Pancreas (tissue), 10 donors: Measurements from ENCODE around the gene CASP14. TPM values are rescaled to one million over a fixed set of nuclear protein-coding genes. Genes with fewer than 3 reads are reported as not detected.
"Not testable (repeated sequence)": the region's sequence is repeated elsewhere in the genome, so short reads cannot be mapped to it uniquely, and the experiment has no call there.

Source experiments
- ATAC-seq, 4 donors: fragments of 200-7000 bp; cut with Tn5 transposase; one replicate each; pipeline versions ENCODE4 v1.8.0 to v1.9.1; 2020; ENCODE audit warnings: mild to moderate bottlenecking in 4 of 4, moderate library complexity in 4 of 4
- DNase-seq, 6 donors: peaks; one replicate each; pipeline ENCODE4 v3.0.0-alpha.2; 2020
- FAIRE-seq: peaks from 2 replicates; lab custom pipeline; 2012; peaks lifted over from hg19 to GRCh38; lab: Jason Lieb, UNC
- H3K27ac ChIP-seq, 4 donors: fragments of 200-600 bp; sonication (generic); 1 replicate in 3 of 4; 2 replicates in 1 of 4; pipeline versions ENCODE4 v1.5.0 to v1.8.0; 2020
- H3K27me3 ChIP-seq, 4 donors: fragments of 200-600 bp; one replicate each; pipeline ENCODE4 v1.8.0; 2021
- H3K36me3 ChIP-seq, 3 donors: fragments of 200-600 bp; sonication (generic) in 1 of 3; one replicate each; pipeline versions ENCODE4 v1.5.0 to v1.8.0; 2020 to 2021
- H3K4me1 ChIP-seq, 3 donors: fragments of 200-600 bp; one replicate each; pipeline ENCODE4 v1.8.0; 2021
- H3K4me3 ChIP-seq, 4 donors: fragments of 200-600 bp; sonication (generic) in 2 of 4; one replicate each; pipeline versions ENCODE4 v1.5.0 to v1.8.0; 2020 to 2021
- H3K9me3 ChIP-seq, 4 donors: fragments of 200-600 bp; one replicate each; pipeline ENCODE4 v1.8.0; 2021
- CTCF ChIP-seq, 4 donors: fragments of 200-600 bp; sonication (generic) in 3 of 4; IDR thresholded peaks; one replicate each; pipeline versions ENCODE4 v1.5.0 to v1.8.0; 2021; ENCODE audit warnings: antibody characterized with exemption in 4 of 4
- WGBS, 2 donors: extraction: QIAGEN DNeasy Blood & Tissue Kit; methylation state at CpG; one replicate each; pipeline ENCODE4 v1.1.7; 2013; 5-methylcytosine and 5-hydroxymethylcytosine counted together
- intact Hi-C, 3 donors: fragments of 100-400 bp; cut with DNase I; formaldehyde crosslinking; loops; one replicate each; pipeline versions ENCODE4 v1.11.1 to v1.14.2; 2022
- polyA plus RNA-seq, 2 donors: library from polyadenylated mRNA; stranded (reverse); fragments of 200-250 nt; gene quantifications; one replicate each; pipeline ENCODE4 v1.2.3, GENCODE V29; 2013
- total RNA-seq, 6 donors: library from RNA; stranded (reverse); fragmentation: NEBNext Ultra II Directional in 4 of 6; extraction: Animal tissue kit (Norgen Biotek cat#: 25700) in 4 of 6; gene quantifications; one replicate each; pipeline versions ENCODE4 v1.2.1 to v1.2.4, GENCODE V29; 2021 to 2023
- donor health status: healthy with polysubstance abuse.
- donor health status: DM: no; HTN: no; CAD: no; lungs with moderate emphysema.
- donor health status: DM: no; HTN: no; CAD: no.
- donor health status: control.
- donor health status: control.
- donor health status: Bipolar disorder and iron deficiency.
- donor health status: DM: yes; HTN: yes; CAD: no.
- donor health status: DM: no; HTN: no; CAD: no.
- donor health status: DM: no; HTN: no; CAD: no.
- donor health status: DM: yes; HTN: yes; CAD: no.

Gene CASP14
- total and polyA plus RNA-seq, 8 donors, result 0.04 to 0.73 (median 0.14) TPM; not detected in 3

- H3K27me3 ChIP-seq, result no peaks in the 10 kb centered on the region
- 74 to 82% methylated on average over 2 of the region's 2 CpGs for WGBS, 2 donors
- ATAC-seq (no peak), FAIRE-seq (no peak), DNase-seq (no peak)
- H3K4me1 ChIP-seq, result peaks cover 0 to 2% (median 0%) of the 10 kb centered on the region in 3 donors
- no peak for TF ChIP-seq CTCF (IDR thresholded peaks at IDR 0.05)
- no peaks in the 10 kb centered on the region for H3K36me3 ChIP-seq
- H3K4me3 ChIP-seq, result no peak overlapping the region
- H3K27ac ChIP-seq, result no peak overlapping the region
- intact Hi-C loops, result loop anchor here in 1 of 3 donors (5.0 kb wide), 1 partner anchor 54 kb away; no protein-coding TSS in a partner anchor
- no peaks in the 10 kb centered on the region for H3K9me3 ChIP-seq
These were observed 43.7 kb downstream of the CASP14 start for GRCh38 chr19:15093001-15093400.

GRCh38 chr19:15096223-15096622 lies 46.9 kb downstream of the CASP14 start:
- no peak for FAIRE-seq
- Histone ChIP-seq H3K27ac (no peak overlapping the region), H3K4me1 (peaks cover 0 to 2% (median 0%) of the 10 kb centered on the region in 3 donors), H3K27me3 (no peaks in the 10 kb centered on the region), H3K4me3 (no peak overlapping the region), H3K36me3 (no peaks in the 10 kb centered on the region), H3K9me3 (no peaks in the 10 kb centered on the region)
- intact Hi-C loops, result no loop called here
- no peak for TF ChIP-seq CTCF (IDR thresholded peaks at IDR 0.05)
- no peak for DNase-seq
- 78 to 86% methylated on average over 3 of the region's 3 CpGs for WGBS, 2 donors
- ATAC-seq, result no peak

- H3K4me1 ChIP-seq, intact Hi-C loops, FAIRE-seq, H3K9me3 ChIP-seq, H3K36me3 ChIP-seq, H3K27ac ChIP-seq, H3K27me3 ChIP-seq, ATAC-seq, H3K4me3 ChIP-seq, DNase-seq: not testable (repeated sequence)
- 84 to 91% methylated on average over 6 of the region's 6 CpGs for WGBS, 2 donors
These were observed 48.7 kb downstream of the CASP14 start for GRCh38 chr19:15097980-15098379.

GRCh38 chr19:15098460-15098859 lies 49.2 kb downstream of the CASP14 start:
- Histone ChIP-seq H3K4me3 (no peak overlapping the region), H3K27me3 (no peaks in the 10 kb centered on the region), H3K9me3 (no peaks in the 10 kb centered on the region), H3K27ac (no peak overlapping the region), H3K36me3 (no peaks in the 10 kb centered on the region), H3K4me1 (no peaks in the 10 kb centered on the region)
- DNase-seq, result no peak
- FAIRE-seq, result no peak
- intact Hi-C loops, result no loop called here
- 74 to 80% methylated on average over 10 of the region's 10 CpGs for WGBS, 2 donors
- no peak for TF ChIP-seq CTCF (IDR thresholded peaks at IDR 0.05)
- ATAC-seq, result no peak

GRCh38 chr19:15099017-15099582 lies 49.8 kb downstream of the CASP14 start:
- intact Hi-C loops, result no loop called here
- H3K9me3 ChIP-seq, result no peaks in the 10 kb centered on the region
- no peak for TF ChIP-seq CTCF (IDR thresholded peaks at IDR 0.05)
- FAIRE-seq, result no peak
- no peaks in the 10 kb centered on the region for H3K4me1 ChIP-seq
- H3K4me3 ChIP-seq, result no peak overlapping the region
- 91 to 95% methylated on average over 3 of the region's 3 CpGs for WGBS, 2 donors
- no peaks in the 10 kb centered on the region for H3K27me3 ChIP-seq
- DNase-seq, result no peak
- ATAC-seq, result no peak
- no peaks in the 10 kb centered on the region for H3K36me3 ChIP-seq
- H3K27ac ChIP-seq, result no peak overlapping the region
